RWPE2 (cell line): ENCODE results near the gene SPATA3.

Experiments used
- ATAC-seq: fragments of 200-7000 bp; cut with Tn5 transposase; 3 replicates; pipeline ENCODE4 v1.9.1; 2021; ENCODE audit warnings: low read depth
- DNase-seq: peaks from one replicate; pipeline ENCODE4 v3.0.0-alpha.2; 2020; ENCODE audit warnings: low spot score
- H3K27ac ChIP-seq: fragments of 450-650 bp; 2 replicates; pipeline ENCODE4 v1.5.1; 2017; ENCODE audit warnings: mild to moderate bottlenecking; ENCODE audit not compliant: poor library complexity, severe bottlenecking
- H3K27me3 ChIP-seq: fragments of 250-450 bp; sonication (Bioruptor Pico); 2 replicates; pipeline ENCODE4 v1.5.1; 2021; ENCODE audit warnings: mild to moderate bottlenecking, moderate library complexity; ENCODE audit not compliant: insufficient read depth, poor library complexity, severe bottlenecking
- H3K36me3 ChIP-seq: fragments of 250-450 bp; sonication (Bioruptor Pico); 2 replicates; pipeline ENCODE4 v1.5.1; 2020; ENCODE audit warnings: low read depth, mild to moderate bottlenecking, moderate library complexity
- H3K4me1 ChIP-seq: fragments of 250-450 bp; sonication (Bioruptor Pico); 2 replicates; pipeline ENCODE4 v1.5.1; 2021; ENCODE audit warnings: mild to moderate bottlenecking, moderate library complexity; ENCODE audit not compliant: insufficient read depth, poor library complexity, severe bottlenecking
- H3K4me3 ChIP-seq: fragments of 250-450 bp; sonication (Bioruptor Pico); 2 replicates; pipeline ENCODE4 v1.5.1; 2021; ENCODE audit warnings: mild to moderate bottlenecking, moderate library complexity; ENCODE audit not compliant: severe bottlenecking
- H3K9me3 ChIP-seq: fragments of 250-450 bp; sonication (Bioruptor Pico); 2 replicates; pipeline ENCODE4 v1.5.1; 2021; ENCODE audit warnings: mild to moderate bottlenecking, moderate library complexity; ENCODE audit not compliant: severe bottlenecking
- CTCF ChIP-seq: fragments of 450-650 bp; IDR thresholded peaks from one replicate; pipeline ENCODE4 v1.5.1; 2017; ENCODE audit warnings: mild to moderate bottlenecking, moderate library complexity; ENCODE audit not compliant: poor library complexity, severe bottlenecking

Gene SPATA3

GRCh38 chr2:230995821-230996220 is at the start of gene SPATA3:
SPATA3 (plus strand) TSS chr2:230996121; CDS start chr2:230996234, 113 bp downstream.
- no peak for TF ChIP-seq CTCF
- Histone ChIP-seq H3K4me1 (no peaks in the 10 kb centered on the region), H3K27me3 (peaks cover 23% of the 10 kb centered on the region), H3K27ac (no peak within 1 kb of the TSS), H3K4me3 (no peak within 1 kb of the TSS), H3K36me3 (no peaks in the 10 kb centered on the region), H3K9me3 (no peaks in the 10 kb centered on the region)
- DNase-seq: no peak
- ATAC-seq: no peak

GRCh38 chr2:230946429-230947234 is 49.3 kb upstream of the SPATA3 start:
- Histone ChIP-seq H3K36me3 (no peaks in the 10 kb centered on the region), H3K4me1 (no peaks in the 10 kb centered on the region), H3K9me3 (no peaks in the 10 kb centered on the region), H3K27me3 (no peaks in the 10 kb centered on the region), H3K27ac (no peak overlapping the region), H3K4me3 (no peak overlapping the region)
- DNase-seq (no peak), ATAC-seq (no peak)
- TF ChIP-seq CTCF: no peak

- H3K4me3 ChIP-seq: no peak overlapping the region
- H3K36me3 ChIP-seq: no peaks in the 10 kb centered on the region
- H3K9me3 ChIP-seq: no peaks in the 10 kb centered on the region
- H3K27ac ChIP-seq: no peak overlapping the region
- no peak for DNase-seq
- H3K4me1 ChIP-seq: no peaks in the 10 kb centered on the region
- H3K27me3 ChIP-seq: no peaks in the 10 kb centered on the region
- no peak for TF ChIP-seq CTCF
- ATAC-seq: no peak
These were observed 48.7 kb upstream of the SPATA3 start for GRCh38 chr2:230947235-230947576.

- TF ChIP-seq CTCF: no peak
- no peak overlapping the region for H3K4me3 ChIP-seq
- DNase-seq (no peak), ATAC-seq (no peak)
- no peaks in the 10 kb centered on the region for H3K4me1 ChIP-seq
- H3K27me3 ChIP-seq: no peaks in the 10 kb centered on the region
- H3K27ac ChIP-seq: no peak overlapping the region
- H3K36me3 ChIP-seq: no peaks in the 10 kb centered on the region
- H3K9me3 ChIP-seq: no peaks in the 10 kb centered on the region
These were observed 48.0 kb upstream of the SPATA3 start for GRCh38 chr2:230947908-230948365.
